ENCODE measurements around the gene NCOA3. TPM values are rescaled to one million over a fixed set of nuclear protein-coding genes. Genes with fewer than 3 reads are reported as not detected.

NCOA3 gene
- total RNA-seq, 1 experiment from 2014 or later = 23.3 TPM

DNA sequence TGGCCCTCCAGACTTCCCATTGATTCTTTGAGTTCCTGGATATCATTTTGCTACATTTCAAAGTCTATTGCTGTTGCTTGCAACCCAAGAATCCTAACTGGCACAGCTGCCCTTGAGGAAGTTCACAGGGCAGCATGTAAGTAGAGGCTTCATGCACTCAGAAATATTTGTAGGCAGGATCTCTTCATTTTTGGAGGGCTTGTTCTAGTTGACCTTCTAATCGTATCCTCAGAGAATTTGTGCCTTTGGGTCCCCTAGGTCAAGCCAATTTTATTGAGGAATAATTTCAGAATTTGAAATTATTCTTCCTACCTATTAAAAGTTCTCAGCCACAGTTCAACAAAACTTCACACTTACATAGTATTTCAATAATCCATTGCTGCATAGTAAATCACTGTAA lies 5.6 kb upstream of the NCOA3 start:
- Histone ChIP-seq H3K23ac (ENCODE audit: insufficient read length, low read depth, low read length) (no peak overlapping the region), H3K79me2 (ENCODE audit: insufficient read depth, low read length) (no peaks in the 10 kb centered on the region), H3K23me2 (ENCODE audit: insufficient read length, low read depth, low read length, poor library complexity, severe bottlenecking) (peaks cover under 1% of the 10 kb centered on the region), H3K4me1 (ENCODE audit: insufficient read depth, low read length) (peaks cover 3% of the 10 kb centered on the region; the same call in 1 of the 2 replicates), H3K27me3 (ENCODE audit: insufficient read depth, low read length) (no peaks in the 10 kb centered on the region), H3T11ph (ENCODE audit: low read length) (no peak overlapping the region), H2AFZ (ENCODE audit: low read length) (no peak overlapping the region), H3K4ac (ENCODE audit: low read depth, low read length) (no peak overlapping the region), H2BK120ac (ENCODE audit: low read depth, low read length, poor library complexity, severe bottlenecking) (no peak overlapping the region), H3K4me2 (ENCODE audit: insufficient read depth, insufficient read length, low read length) (no peak overlapping the region), H3K14ac (ENCODE audit: insufficient read depth, low read length) (no peak overlapping the region), H3K18ac (ENCODE audit: insufficient read length, low read depth, low read length) (no peak overlapping the region), H2BK5ac (ENCODE audit: insufficient read length, low read length) (no peak overlapping the region), H3K79me1 (ENCODE audit: insufficient read depth, low read depth, low read length, poor library complexity, severe bottlenecking) (no peaks in the 10 kb centered on the region), H3K9me3 (ENCODE audit: control insufficient read depth, low read depth, low read length) (no peaks in the 10 kb centered on the region), H3K56ac (ENCODE audit: insufficient read length, low read depth, low read length) (no peak overlapping the region), H2AK5ac (ENCODE audit: insufficient read length, low read length) (no peak overlapping the region), H3K9ac (ENCODE audit: extremely low read depth, insufficient read length, low read length) (no peak overlapping the region), H4K20me1 (ENCODE audit: control insufficient read depth, insufficient read depth, insufficient read length) (no peaks in the 10 kb centered on the region), H2BK20ac (ENCODE audit: low read depth, low read length, poor library complexity, severe bottlenecking) (no peak overlapping the region), H2BK12ac (ENCODE audit: insufficient read length, low read depth, low read length) (no peak overlapping the region), H3K27ac (ENCODE audit: insufficient read length, low read depth, low read length) (no peak overlapping the region), H2BK15ac (ENCODE audit: low read depth, low read length) (no peak overlapping the region), H4K8ac (replicated peaks; ENCODE audit: insufficient read length, low read depth, low read length) (no peak overlapping the region), H4K5ac (ENCODE audit: insufficient read length, low read depth, low read length) (no peak overlapping the region), H4K91ac (ENCODE audit: insufficient read length, low read depth, low read length) (no peak overlapping the region)
- H3K27ac Mint-ChIP-seq = no peak overlapping the region
- TF ChIP-seq, protein P1, sequence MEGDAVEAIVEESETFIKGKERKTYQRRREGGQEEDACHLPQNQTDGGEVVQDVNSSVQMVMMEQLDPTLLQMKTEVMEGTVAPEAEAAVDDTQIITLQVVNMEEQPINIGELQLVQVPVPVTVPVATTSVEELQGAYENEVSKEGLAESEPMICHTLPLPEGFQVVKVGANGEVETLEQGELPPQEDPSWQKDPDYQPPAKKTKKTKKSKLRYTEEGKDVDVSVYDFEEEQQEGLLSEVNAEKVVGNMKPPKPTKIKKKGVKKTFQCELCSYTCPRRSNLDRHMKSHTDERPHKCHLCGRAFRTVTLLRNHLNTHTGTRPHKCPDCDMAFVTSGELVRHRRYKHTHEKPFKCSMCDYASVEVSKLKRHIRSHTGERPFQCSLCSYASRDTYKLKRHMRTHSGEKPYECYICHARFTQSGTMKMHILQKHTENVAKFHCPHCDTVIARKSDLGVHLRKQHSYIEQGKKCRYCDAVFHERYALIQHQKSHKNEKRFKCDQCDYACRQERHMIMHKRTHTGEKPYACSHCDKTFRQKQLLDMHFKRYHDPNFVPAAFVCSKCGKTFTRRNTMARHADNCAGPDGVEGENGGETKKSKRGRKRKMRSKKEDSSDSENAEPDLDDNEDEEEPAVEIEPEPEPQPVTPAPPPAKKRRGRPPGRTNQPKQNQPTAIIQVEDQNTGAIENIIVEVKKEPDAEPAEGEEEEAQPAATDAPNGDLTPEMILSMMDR (conservative IDR thresholded peaks at IDR 0.05) = no peak
- DNase-seq = no peak
- H3K4me1 Mint-ChIP-seq = peaks cover 15 to 18% of the 10 kb centered on the region in 2 experiments
- H3K4me3 Mint-ChIP-seq = no peak overlapping the region
- no CpG with 5 or more reads among the region's 1 CpG for WGBS (ENCODE audit: extremely low coverage, insufficient read length, low lambda C conversion rate)
- H3K36me3 Mint-ChIP-seq (ENCODE audit: insufficient read depth in 1 of 3, low read depth in 3 of 3) = no peaks in the 10 kb centered on the region
- H3K27me3 Mint-ChIP-seq (ENCODE audit: low read depth) = no peaks in the 10 kb centered on the region; the same call in 1 of the 2 replicates
- no peaks in the 10 kb centered on the region for H3K9me3 Mint-ChIP-seq

Data from H9 (cell line).